GM12873 (cell line): ENCODE results near the gene KATNBL1.

Experiments
- TF ChIP-seq, protein P1 (sequence below): IDR thresholded peaks from 2 replicates; pipeline ENCODE4 v1.5.1; 2012; ENCODE audit warnings: low read depth, mild to moderate bottlenecking, moderate library complexity, low read length, control low read depth; ENCODE audit not compliant: insufficient read depth; ENCODE audit errors: missing control alignments

KATNBL1 gene

DNA sequence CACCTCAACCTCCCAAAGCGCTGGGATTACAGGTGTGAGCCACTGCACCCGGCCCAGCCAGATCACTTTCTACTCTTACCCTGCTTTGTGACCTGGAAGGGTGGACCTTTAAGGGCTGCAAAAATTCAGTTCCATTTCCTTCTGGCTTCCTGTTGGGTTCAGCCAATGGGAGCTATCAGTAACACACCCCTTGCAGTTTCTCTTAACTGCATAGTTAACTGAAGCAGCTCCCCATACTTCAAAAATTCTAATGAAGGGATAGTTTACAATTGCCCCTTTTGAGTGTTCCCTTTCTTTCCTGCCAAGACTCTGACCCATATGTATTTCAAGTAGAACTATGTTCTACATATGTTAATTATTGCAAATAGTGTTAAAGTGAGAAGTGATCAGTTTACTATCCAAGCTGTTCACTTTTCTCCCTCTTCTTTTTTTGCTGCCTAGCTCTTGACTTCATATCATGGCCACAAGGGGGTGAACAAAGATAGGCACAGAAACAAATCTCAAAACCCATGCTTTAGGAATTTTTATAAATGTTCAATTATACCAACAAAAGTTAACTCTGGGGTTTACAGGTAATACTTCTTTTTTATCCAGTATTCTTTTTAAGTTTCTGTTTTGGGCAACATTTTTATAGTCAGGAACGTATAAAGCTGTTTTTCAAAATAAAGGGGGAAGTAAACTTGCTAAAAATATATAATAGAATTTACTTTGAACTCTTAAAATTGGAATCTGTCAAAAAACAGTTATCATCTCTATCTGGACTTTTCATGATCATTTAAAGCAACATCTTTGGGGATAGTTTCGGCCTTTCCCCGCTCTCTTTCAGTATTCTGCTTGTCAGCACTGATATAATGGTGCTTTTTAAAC is 99.9 kb downstream of the KATNBL1 start:
- TF ChIP-seq, protein P1, sequence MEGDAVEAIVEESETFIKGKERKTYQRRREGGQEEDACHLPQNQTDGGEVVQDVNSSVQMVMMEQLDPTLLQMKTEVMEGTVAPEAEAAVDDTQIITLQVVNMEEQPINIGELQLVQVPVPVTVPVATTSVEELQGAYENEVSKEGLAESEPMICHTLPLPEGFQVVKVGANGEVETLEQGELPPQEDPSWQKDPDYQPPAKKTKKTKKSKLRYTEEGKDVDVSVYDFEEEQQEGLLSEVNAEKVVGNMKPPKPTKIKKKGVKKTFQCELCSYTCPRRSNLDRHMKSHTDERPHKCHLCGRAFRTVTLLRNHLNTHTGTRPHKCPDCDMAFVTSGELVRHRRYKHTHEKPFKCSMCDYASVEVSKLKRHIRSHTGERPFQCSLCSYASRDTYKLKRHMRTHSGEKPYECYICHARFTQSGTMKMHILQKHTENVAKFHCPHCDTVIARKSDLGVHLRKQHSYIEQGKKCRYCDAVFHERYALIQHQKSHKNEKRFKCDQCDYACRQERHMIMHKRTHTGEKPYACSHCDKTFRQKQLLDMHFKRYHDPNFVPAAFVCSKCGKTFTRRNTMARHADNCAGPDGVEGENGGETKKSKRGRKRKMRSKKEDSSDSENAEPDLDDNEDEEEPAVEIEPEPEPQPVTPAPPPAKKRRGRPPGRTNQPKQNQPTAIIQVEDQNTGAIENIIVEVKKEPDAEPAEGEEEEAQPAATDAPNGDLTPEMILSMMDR: peak; percentile 67

DNA sequence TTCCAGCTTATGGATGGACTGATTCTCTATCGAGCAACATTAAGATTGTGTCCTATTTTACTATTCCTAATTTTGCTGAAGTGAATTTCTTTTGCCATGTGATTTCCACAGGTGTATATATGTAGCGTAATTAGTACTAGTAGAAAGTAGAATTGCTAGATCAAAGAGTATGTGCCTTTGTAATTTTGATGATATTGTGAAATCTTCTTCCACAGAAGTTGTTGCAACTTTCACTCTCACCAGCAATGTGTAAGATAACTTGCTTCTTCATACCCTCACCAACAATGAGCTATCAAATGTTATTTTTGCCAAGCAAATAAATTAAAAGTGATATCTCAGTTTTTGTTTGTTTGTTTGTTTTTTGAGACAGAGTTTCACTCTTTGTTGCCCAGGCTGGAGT is 102.6 kb downstream of the KATNBL1 start:
- TF ChIP-seq, protein P1: no peak

DNA sequence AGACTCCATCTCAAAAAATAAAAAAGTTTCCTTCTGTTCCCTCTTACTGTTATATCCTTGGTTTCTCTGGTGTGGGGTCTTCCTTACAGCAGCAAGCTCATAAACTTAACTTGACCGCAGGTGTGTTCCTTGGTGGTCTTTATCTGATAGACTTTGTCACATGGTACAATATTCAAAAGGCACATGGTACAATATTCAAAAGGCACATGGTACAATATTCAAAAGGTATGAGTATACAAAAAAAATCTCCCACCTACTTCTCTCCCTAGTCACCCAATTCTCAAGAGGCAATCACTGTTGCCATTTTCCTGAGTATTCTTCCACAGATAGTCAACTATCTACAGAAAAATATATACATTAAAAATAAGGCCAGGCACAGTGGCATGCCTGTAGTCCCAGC is 103.5 kb downstream of the KATNBL1 start:
- TF ChIP-seq, protein P1: no peak

DNA sequence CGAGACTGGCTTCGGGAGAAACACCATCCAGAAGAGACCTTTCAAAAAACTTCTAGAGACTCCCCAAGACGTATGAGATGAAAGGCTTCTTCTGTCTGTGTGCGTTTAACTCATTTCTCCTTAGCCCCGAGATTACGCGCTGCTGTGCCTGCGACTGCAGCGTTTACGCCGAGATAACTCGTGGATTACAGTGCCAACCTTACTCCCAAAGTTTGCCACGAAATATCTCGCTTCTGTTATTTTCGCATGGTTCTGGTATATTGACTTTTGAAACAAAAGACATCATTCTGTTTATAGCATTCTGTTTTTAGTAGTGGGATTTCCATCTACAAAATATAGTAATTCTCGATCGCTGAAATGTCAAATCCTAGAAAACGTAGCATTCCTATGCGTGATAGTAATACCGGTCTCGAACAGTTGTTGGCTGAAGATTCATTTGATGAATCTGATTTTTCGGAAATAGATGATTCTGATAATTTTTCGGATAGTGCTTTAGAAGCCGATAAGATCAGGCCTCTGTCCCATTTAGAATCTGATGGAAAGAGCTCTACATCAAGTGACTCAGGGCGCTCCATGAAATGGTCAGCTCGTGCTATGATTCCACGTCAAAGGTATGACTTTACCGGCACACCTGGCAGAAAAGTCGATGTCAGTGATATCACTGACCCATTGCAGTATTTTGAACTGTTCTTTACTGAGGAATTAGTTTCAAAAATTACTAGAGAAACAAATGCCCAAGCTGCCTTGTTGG is 107.5 kb downstream of the KATNBL1 start:
- TF ChIP-seq, protein P1: no peak

DNA sequence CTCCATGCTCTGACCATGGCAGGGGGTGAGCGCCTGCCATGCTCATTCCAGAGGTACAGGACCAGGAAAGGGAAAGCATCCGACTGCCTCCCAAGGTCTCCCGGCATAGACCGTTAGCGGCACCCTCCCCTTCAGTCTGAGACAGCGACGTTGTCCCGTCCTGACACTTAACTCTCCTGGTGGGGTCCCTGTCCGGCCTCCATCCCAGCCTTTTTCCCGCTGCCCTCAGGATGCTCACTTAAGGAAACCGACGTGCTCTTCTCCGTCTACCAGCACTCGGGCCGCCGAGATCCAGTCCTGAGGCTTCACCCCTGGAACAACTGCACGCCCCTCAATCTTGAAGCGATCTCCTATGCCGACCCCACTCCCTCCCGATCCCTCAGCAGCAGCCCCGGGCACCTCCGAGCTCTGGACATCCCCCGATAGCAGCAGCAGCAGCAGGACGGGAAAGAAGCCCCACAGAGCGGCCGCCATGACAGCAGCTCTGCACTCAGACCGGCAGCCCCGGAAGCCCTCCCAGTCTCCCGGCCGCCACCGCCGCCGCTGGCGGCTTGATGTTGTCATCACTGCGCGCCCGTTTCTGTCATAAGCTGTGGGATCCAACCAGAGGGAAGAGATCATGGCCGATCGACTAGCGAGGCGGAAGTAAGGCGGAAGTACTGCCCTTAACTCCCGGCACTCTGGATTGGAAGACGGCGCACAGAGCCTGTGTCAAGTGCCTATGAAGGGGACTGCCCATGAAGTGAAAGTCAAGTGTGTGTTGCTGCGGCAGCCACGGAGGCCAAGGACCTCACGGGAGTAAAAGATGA is 108.3 kb downstream of the KATNBL1 start, which contains the start of the genes EMC7 and PGBD4:
Gene EMC7, minus strand, starts transcription at position 497 of the 809 bp plus-strand sequence. Its CDS starts 23 bp downstream, at position 474.
Gene PGBD4, plus strand, starts transcription at position 718 of the 809 bp plus-strand sequence. CDS start 449 bp downstream, outside the sequence.
- TF ChIP-seq, protein P1: no peak

DNA sequence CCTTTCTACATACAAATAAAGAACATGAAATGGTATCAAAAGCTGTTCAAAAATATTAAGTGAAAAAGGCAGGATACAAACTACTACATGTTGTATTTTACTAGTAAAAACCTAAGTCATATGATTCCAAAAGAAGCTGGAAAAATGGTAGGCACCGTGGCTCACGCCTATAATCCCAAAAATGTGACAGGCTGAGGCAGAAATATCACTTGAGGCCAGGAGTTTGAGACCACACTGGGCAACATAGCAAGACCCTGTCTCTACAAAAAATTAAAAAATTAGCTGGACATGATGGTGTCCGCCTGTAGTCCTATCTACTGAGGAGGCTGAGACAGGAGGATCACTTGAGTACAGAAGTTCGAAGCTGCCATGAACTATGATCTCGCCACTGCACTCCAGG is 110.0 kb downstream of the KATNBL1 start:
- TF ChIP-seq, protein P1: no peak
